ENCODE data around the gene KAZN. TPM values are rescaled to one million over a fixed set of nuclear protein-coding genes. Genes with fewer than 3 reads are reported as not detected.

KAZN gene
- total RNA-seq, 2 experiments from 2014 or later, result 0.22 to 0.55 TPM

DNA sequence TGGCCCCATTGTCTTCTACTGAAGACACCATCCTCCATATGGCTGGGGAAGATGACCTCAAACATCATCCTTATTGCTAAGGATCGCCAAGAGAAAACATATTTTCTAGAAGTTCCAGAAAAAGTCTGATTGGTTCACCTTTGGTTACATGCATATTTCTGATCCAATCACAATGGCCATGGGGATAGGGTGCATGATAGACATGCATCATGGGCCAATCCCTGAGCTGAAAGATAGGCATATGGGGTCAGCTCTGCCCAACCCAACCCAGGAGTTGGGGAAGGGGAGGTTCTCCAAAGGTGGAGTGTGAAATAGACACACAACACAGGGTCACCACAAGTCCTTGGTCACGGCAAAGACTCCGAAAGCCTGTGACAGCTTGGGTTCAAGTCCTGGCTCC, 278.7 kb downstream of the KAZN start:
- DNase-seq, result no peak
- intact Hi-C loops (cut with DNase I, micrococcal nuclease), result no loop called here
- Mint-ChIP-seq H3K27me3 (peaks cover 15% of the 10 kb centered on the region), H3K27ac (no peak overlapping the region), H3K4me1 (ENCODE audit: low read depth) (no peaks in the 10 kb centered on the region), H3K36me3 (ENCODE audit: low read depth) (no peaks in the 10 kb centered on the region), H3K4me3 (no peak overlapping the region), H3K9me3 (no peaks in the 10 kb centered on the region)
- Histone ChIP-seq H3K4me3 (ENCODE audit: low read length) (no peak overlapping the region), H3K36me3 (ENCODE audit: insufficient read depth, low read length) (no peaks in the 10 kb centered on the region), H3K27me3 (ENCODE audit: control insufficient read depth in 1 of 2, insufficient read depth in 2 of 2, low read length in 2 of 2) (peaks cover 0 to 7% of the 10 kb centered on the region in 2 experiments), H3K9me3 (ENCODE audit: control insufficient read depth in 1 of 2, insufficient read depth in 1 of 2, low read length in 2 of 2) (no peaks in the 10 kb centered on the region), H3K27ac (ENCODE audit: low read depth in 1 of 2, low read length in 2 of 2) (no peak overlapping the region), H3K4me1 (ENCODE audit: insufficient read depth, low read length) (no peaks in the 10 kb centered on the region)
- ChIA-PET CTCF (no interaction called here), POLR2A (no interaction called here)
- TF ChIP-seq, protein P1, sequence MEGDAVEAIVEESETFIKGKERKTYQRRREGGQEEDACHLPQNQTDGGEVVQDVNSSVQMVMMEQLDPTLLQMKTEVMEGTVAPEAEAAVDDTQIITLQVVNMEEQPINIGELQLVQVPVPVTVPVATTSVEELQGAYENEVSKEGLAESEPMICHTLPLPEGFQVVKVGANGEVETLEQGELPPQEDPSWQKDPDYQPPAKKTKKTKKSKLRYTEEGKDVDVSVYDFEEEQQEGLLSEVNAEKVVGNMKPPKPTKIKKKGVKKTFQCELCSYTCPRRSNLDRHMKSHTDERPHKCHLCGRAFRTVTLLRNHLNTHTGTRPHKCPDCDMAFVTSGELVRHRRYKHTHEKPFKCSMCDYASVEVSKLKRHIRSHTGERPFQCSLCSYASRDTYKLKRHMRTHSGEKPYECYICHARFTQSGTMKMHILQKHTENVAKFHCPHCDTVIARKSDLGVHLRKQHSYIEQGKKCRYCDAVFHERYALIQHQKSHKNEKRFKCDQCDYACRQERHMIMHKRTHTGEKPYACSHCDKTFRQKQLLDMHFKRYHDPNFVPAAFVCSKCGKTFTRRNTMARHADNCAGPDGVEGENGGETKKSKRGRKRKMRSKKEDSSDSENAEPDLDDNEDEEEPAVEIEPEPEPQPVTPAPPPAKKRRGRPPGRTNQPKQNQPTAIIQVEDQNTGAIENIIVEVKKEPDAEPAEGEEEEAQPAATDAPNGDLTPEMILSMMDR (IDR thresholded peaks at IDR 0.05), result no peak
- ATAC-seq (ENCODE audit: poor library complexity), result no peak

DNA sequence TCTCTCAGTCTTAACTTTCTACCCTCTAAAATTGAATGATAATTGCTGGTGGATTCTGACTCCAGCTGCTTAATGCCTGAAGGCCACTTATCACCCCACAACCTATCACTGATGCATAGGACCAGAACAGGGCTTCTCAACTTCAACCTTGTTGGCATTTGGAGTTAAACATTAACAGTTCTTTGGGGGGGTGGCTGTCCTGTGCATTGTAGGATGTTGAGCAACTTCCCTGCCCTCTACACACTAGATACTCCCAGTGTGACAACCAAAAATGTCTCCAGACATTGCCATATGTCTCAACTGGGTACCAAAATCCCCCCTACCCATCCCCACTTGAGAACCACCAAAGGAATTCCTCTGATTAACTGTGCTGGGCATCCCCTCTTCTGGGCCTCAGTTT, 279.6 kb downstream of the KAZN start:
- POLR2A ChIA-PET, result no interaction called here
- no peak overlapping the region for H3K27ac Mint-ChIP-seq

DNA sequence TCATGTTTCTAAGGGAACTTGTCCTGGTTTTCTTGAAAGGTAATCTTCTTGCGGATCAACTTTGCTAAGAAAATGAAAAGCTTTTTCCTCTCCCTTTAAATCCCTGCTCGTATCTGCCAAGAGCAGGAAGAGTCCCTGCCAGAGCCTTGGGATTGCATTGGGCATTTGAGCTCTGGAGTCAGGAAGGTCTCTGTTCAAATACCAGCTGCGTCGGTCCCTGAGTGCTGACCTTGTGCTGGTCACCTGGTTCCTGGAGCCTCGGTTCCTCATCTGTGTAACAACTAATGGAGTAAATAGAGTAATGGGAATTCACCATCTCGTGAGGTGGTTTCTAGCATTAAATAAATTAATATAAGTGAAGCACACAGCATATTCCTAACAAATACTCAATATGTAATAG, 280.5 kb downstream of the KAZN start:
- CTCF ChIA-PET, result no interaction called here
- no peak overlapping the region for H3K27ac Mint-ChIP-seq

More for the DNA sequence above, 279.6 kb downstream of the KAZN start:
- TF ChIP-seq, protein P1 (IDR thresholded peaks at IDR 0.05), result no peak
- no peak overlapping the region for H3K27ac ChIP-seq (ENCODE audit: low read depth in 1 of 2, low read length in 2 of 2)
- Mint-ChIP-seq H3K9me3 (no peaks in the 10 kb centered on the region), H3K4me3 (no peak overlapping the region), H3K27me3 (peaks cover 19% of the 10 kb centered on the region), H3K36me3 (ENCODE audit: low read depth) (no peaks in the 10 kb centered on the region), H3K4me1 (ENCODE audit: low read depth) (no peaks in the 10 kb centered on the region)
- H3K4me3 ChIP-seq (ENCODE audit: low read length), result no peak overlapping the region
- ATAC-seq (ENCODE audit: poor library complexity) (no peak), DNase-seq (no peak)
- no peaks in the 10 kb centered on the region for H3K9me3 ChIP-seq (ENCODE audit: control insufficient read depth in 1 of 2, insufficient read depth in 1 of 2, low read length in 2 of 2)
- no peaks in the 10 kb centered on the region for H3K36me3 ChIP-seq (ENCODE audit: insufficient read depth, low read length)
- peaks cover 0 to 7% of the 10 kb centered on the region in 2 experiments for H3K27me3 ChIP-seq (ENCODE audit: control insufficient read depth in 1 of 2, insufficient read depth in 2 of 2, low read length in 2 of 2)
- intact Hi-C loops (cut with DNase I, micrococcal nuclease), result no loop called here
- no peaks in the 10 kb centered on the region for H3K4me1 ChIP-seq (ENCODE audit: insufficient read depth, low read length)
- CTCF ChIA-PET, result no interaction called here

More for the DNA sequence above, 280.5 kb downstream of the KAZN start:
- Histone ChIP-seq H3K9me3 (ENCODE audit: control insufficient read depth in 1 of 2, insufficient read depth in 1 of 2, low read length in 2 of 2) (no peaks in the 10 kb centered on the region), H3K27me3 (ENCODE audit: control insufficient read depth in 1 of 2, insufficient read depth in 2 of 2, low read length in 2 of 2) (peaks cover 0 to 3% of the 10 kb centered on the region in 2 experiments), H3K4me3 (ENCODE audit: low read length) (no peak overlapping the region), H3K36me3 (ENCODE audit: insufficient read depth, low read length) (no peaks in the 10 kb centered on the region), H3K4me1 (ENCODE audit: insufficient read depth, low read length) (no peaks in the 10 kb centered on the region), H3K27ac (ENCODE audit: low read depth in 1 of 2, low read length in 2 of 2) (no peak overlapping the region)
- H3K36me3 Mint-ChIP-seq (ENCODE audit: low read depth), result no peaks in the 10 kb centered on the region
- TF ChIP-seq, protein P1 (IDR thresholded peaks at IDR 0.05), result no peak
- H3K27me3 Mint-ChIP-seq, result peaks cover 19% of the 10 kb centered on the region
- intact Hi-C loops (cut with DNase I, micrococcal nuclease), result no loop called here
- no peak overlapping the region for H3K4me3 Mint-ChIP-seq
- POLR2A ChIA-PET, result no interaction called here
- no peak for ATAC-seq (ENCODE audit: poor library complexity)
- H3K4me1 Mint-ChIP-seq (ENCODE audit: low read depth), result no peaks in the 10 kb centered on the region
- DNase-seq, result no peak
- H3K9me3 Mint-ChIP-seq, result no peaks in the 10 kb centered on the region

All from CD4-positive, alpha-beta T cell (primary cell).